TTC549 (cell line): ENCODE measurements around the gene APCDD1L.
"Not testable (repeated sequence)": the region's sequence is repeated elsewhere in the genome, so short reads cannot be mapped to it uniquely, and the experiment has no call there.

Experiments
- FAIRE-seq: peaks from 2 replicates; lab custom pipeline; 2012; peaks lifted over from hg19 to GRCh38; lab: Jason Lieb, UNC

Gene APCDD1L

GRCh38 chr20:58513580-58514285 is 1.5 kb downstream of the APCDD1L start:
- no peak for FAIRE-seq

- FAIRE-seq: no peak
Observed at GRCh38 chr20:58512808-58513552, 2.2 kb downstream of the APCDD1L start.

GRCh38 chr20:58511861-58512260 is 3.3 kb downstream of the APCDD1L start:
- FAIRE-seq: no peak

- no peak for FAIRE-seq
Observed at GRCh38 chr20:58511364-58511763, 3.8 kb downstream of the APCDD1L start.

GRCh38 chr20:58510921-58511320 is 4.3 kb downstream of the APCDD1L start:
- no peak for FAIRE-seq

- no peak for FAIRE-seq
Observed at GRCh38 chr20:58508762-58509395, 6.3 kb downstream of the APCDD1L start.

- FAIRE-seq: not testable (repeated sequence)
Observed at GRCh38 chr20:58506999-58507398, 8.2 kb downstream of the APCDD1L start.

- no peak for FAIRE-seq
Observed at GRCh38 chr20:58504566-58504965, 10.6 kb downstream of the APCDD1L start.

GRCh38 chr20:58503668-58504067 is 11.5 kb downstream of the APCDD1L start:
- no peak for FAIRE-seq

- no peak for FAIRE-seq
Observed at GRCh38 chr20:58500256-58500655, 14.9 kb downstream of the APCDD1L start.

- no peak for FAIRE-seq
Observed at GRCh38 chr20:58498470-58499068, 16.6 kb downstream of the APCDD1L start.

GRCh38 chr20:58497724-58498469 is 17.3 kb downstream of the APCDD1L start:
- no peak for FAIRE-seq

GRCh38 chr20:58497076-58497641 is 18.0 kb downstream of the APCDD1L start:
- FAIRE-seq: no peak

GRCh38 chr20:58496429-58496769 is 18.8 kb downstream of the APCDD1L start:
- FAIRE-seq: no peak

GRCh38 chr20:58495623-58496428 is 19.4 kb downstream of the APCDD1L start:
- FAIRE-seq: no peak

- no peak for FAIRE-seq
Observed at GRCh38 chr20:58494923-58495622, 20.1 kb downstream of the APCDD1L start.

GRCh38 chr20:58492795-58493524 is 22.2 kb downstream of the APCDD1L start:
- no peak for FAIRE-seq

GRCh38 chr20:58492074-58492718 is 23.0 kb downstream of the APCDD1L start:
- FAIRE-seq: no peak

- no peak for FAIRE-seq
Observed at GRCh38 chr20:58486207-58486606, 29.0 kb downstream of the APCDD1L start.
